Esophagus muscularis mucosa (tissue), 3 donors: ENCODE data around the gene LRRC42.

ENCODE experiments used
- POLR2AphosphoS5 ChIP-seq, 2 donors: sonication (generic); formaldehyde crosslinking; IDR thresholded peaks; one replicate each; pipeline ENCODE4 v1.6.1; 2017; ENCODE audit warnings: antibody characterized with exemption in 2 of 2
- TF ChIP-seq, protein P1 (sequence below), 3 experiments: fragments of 200-600 bp in 2 of 3; fragments of 450-650 bp in 1 of 3; sonication (generic) in 2 of 3; IDR thresholded peaks; one replicate each; pipeline ENCODE4 v1.5.1; 2017 to 2019; ENCODE audit warnings: antibody characterized with exemption in 3 of 3, mild to moderate bottlenecking in 2 of 3, moderate library complexity in 1 of 3

GRCh38 chr1:53918343-53918742, 27.8 kb upstream of the LRRC42 start:
- no peak for TF ChIP-seq POLR2AphosphoS5 (IDR thresholded peaks at IDR 0.05)
- TF ChIP-seq, protein P1, sequence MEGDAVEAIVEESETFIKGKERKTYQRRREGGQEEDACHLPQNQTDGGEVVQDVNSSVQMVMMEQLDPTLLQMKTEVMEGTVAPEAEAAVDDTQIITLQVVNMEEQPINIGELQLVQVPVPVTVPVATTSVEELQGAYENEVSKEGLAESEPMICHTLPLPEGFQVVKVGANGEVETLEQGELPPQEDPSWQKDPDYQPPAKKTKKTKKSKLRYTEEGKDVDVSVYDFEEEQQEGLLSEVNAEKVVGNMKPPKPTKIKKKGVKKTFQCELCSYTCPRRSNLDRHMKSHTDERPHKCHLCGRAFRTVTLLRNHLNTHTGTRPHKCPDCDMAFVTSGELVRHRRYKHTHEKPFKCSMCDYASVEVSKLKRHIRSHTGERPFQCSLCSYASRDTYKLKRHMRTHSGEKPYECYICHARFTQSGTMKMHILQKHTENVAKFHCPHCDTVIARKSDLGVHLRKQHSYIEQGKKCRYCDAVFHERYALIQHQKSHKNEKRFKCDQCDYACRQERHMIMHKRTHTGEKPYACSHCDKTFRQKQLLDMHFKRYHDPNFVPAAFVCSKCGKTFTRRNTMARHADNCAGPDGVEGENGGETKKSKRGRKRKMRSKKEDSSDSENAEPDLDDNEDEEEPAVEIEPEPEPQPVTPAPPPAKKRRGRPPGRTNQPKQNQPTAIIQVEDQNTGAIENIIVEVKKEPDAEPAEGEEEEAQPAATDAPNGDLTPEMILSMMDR (IDR thresholded peaks at IDR 0.05): no peak
